Breast epithelium (tissue), 4 donors: ENCODE data around the gene PCDHA6. TPM values are rescaled to one million over a fixed set of nuclear protein-coding genes. Genes with fewer than 3 reads are reported as not detected.

ENCODE experiments used
- DNase-seq, 2 donors: peaks; one replicate each; pipeline ENCODE4 v3.0.0-alpha.2; 2019; ENCODE audit warnings: low spot score in 2 of 2
- H3K27ac ChIP-seq, 2 donors: fragments of 200-600 bp; sonication (generic) in 1 of 2; one replicate each; pipeline ENCODE4 v1.5.1; 2016 to 2019; ENCODE audit warnings: mild to moderate bottlenecking in 1 of 2
- H3K27me3 ChIP-seq, 2 donors: fragments of 200-600 bp; sonication (generic) in 1 of 2; one replicate each; pipeline versions ENCODE4 v1.5.1 to v1.6.0; 2017 to 2019; ENCODE audit warnings: control low read depth in 1 of 2, mild to moderate bottlenecking in 1 of 2
- H3K36me3 ChIP-seq: fragments of 200-600 bp; one replicate; pipeline ENCODE4 v1.5.1; 2019
- H3K4me1 ChIP-seq, 2 donors: fragments of 200-600 bp; sonication (generic); one replicate each; pipeline ENCODE4 v1.5.1; 2016 to 2019; ENCODE audit warnings: control low read depth in 1 of 2
- H3K4me3 ChIP-seq, 3 donors: fragments of 200-600 bp; sonication (generic); 1 replicate in 2 of 3; 2 replicates in 1 of 3; pipeline ENCODE4 v1.5.1; 2016 to 2019; ENCODE audit warnings: mild to moderate bottlenecking in 3 of 3, moderate library complexity in 2 of 3
- H3K9me3 ChIP-seq, 2 donors: fragments of 200-600 bp; sonication (generic) in 1 of 2; one replicate each; pipeline ENCODE4 v1.5.1; 2016 to 2019; ENCODE audit warnings: control low read depth in 1 of 2
- CTCF ChIP-seq, 3 donors: fragments of 450-650 bp; IDR thresholded peaks; one replicate each; pipeline ENCODE4 v1.5.1; 2016 to 2017; ENCODE audit warnings: antibody characterized with exemption in 3 of 3, mild to moderate bottlenecking in 3 of 3, moderate library complexity in 3 of 3
- POLR2A ChIP-seq: fragments of 450-650 bp; IDR thresholded peaks from one replicate; pipeline ENCODE4 v1.6.1; 2016; ENCODE audit warnings: antibody characterized with exemption, mild to moderate bottlenecking, moderate library complexity
- POLR2AphosphoS5 ChIP-seq, 3 donors: sonication (generic); formaldehyde crosslinking; IDR thresholded peaks; one replicate each; pipeline ENCODE4 v1.6.1; 2017; ENCODE audit warnings: antibody characterized with exemption in 3 of 3
- intact Hi-C: fragments of 100-400 bp; cut with DNase I; formaldehyde crosslinking; loops from one replicate; pipeline ENCODE4 v1.15.1; 2023; ENCODE audit warnings: low total_unique reads
- total RNA-seq, 3 donors: library from RNA; depleted of rRNA; stranded (reverse); fragments of >200 nt; gene quantifications; one replicate each; pipeline ENCODE4 v1.1.0, GENCODE V29; 2016

PCDHA6 gene
- total RNA-seq, 3 donors from 2014 or later: 0.96 to 4.2 (median 2.6) TPM

DNA sequence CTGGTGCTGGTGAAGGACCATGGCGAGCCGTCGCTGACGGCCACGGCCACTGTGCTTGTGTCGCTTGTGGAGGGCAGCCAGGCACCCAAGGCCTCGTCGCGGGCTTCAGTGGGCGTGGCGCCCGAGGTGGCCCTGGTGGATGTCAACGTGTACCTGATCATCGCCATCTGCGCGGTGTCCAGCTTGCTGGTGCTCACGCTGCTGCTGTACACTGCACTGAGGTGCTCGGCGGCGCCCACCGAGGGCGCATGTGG is 30.2 kb downstream of the PCDHA6 start:
- DNase-seq: no peak
- Histone ChIP-seq H3K27ac (no peak overlapping the region), H3K4me3 (no peak overlapping the region), H3K27me3 (peaks cover 0 to 3% of the 10 kb centered on the region in 2 donors), H3K4me1 (no peaks in the 10 kb centered on the region), H3K9me3 (peaks cover 45 to 67% of the 10 kb centered on the region in 2 donors), H3K36me3 (no peaks in the 10 kb centered on the region)
- TF ChIP-seq CTCF (IDR thresholded peaks at IDR 0.05) (no peak), POLR2AphosphoS5 (IDR thresholded peaks at IDR 0.05) (no peak), POLR2A (no peak)
- intact Hi-C loops: no loop called here

DNA sequence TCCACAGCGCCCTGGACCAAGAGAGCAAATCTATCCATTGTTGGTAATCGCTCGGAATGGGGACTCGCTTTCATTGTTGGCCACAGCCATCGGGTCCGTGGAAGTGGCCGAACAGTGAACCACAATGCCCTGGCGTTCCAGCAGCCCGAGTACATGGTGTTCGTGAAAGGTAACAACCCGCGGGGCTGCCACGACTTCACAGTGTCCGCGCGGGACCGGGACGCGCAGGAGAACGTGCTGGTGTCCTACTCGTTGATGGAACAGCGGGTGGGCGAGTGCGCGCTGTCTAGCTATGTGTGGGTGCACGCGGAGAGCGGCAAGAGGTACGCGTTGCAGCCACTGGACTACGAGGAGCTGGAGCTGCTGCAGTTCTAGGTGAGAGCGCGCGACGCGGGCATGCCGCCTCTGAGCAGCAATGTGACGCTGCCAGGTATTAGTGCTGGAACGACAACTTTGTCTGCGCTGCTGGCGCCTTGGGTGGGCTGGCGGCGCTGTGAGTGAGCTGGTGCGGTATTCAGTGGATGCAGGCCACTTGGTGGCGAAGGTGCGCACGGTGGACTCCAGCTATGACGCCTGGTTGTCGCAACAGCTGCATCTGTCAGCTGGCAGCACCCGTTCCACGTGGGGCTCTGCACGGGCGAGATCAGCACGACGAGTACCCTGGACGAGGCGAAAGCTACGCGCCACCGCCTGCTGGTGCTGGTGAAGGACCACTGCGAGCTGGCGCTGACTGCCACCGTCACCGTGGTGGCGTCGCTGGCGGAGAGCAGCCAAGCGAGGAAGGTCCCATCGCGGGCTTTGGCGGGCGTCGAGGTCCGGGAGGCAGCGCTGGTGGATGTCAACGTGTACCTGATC is 34.9 kb downstream of the PCDHA6 start:
- no peak for DNase-seq
- Histone ChIP-seq H3K27ac (no peak overlapping the region), H3K9me3 (peaks cover 27 to 57% of the 10 kb centered on the region in 2 donors), H3K27me3 (peaks cover 0 to 3% of the 10 kb centered on the region in 2 donors), H3K4me1 (no peaks in the 10 kb centered on the region), H3K36me3 (no peaks in the 10 kb centered on the region), H3K4me3 (no peak overlapping the region)
- intact Hi-C loops: no loop called here
- TF ChIP-seq POLR2A (no peak), POLR2AphosphoS5 (IDR thresholded peaks at IDR 0.05) (no peak), CTCF (IDR thresholded peaks at IDR 0.05) (no peak)

GRCh38 chr5:140868721-140869554 is 41.2 kb downstream of the PCDHA6 start, which contains the start of gene PCDHA11:
PCDHA11 (plus strand) TSS chr5:140868957; CDS start chr5:140869104, 147 bp downstream.
- Histone ChIP-seq H3K4me3 (peak within 1 kb of the TSS in 2 of 3 donors; percentile 27 to 42), H3K36me3 (no peaks in the 10 kb centered on the region), H3K27ac (no peak within 1 kb of the TSS), H3K4me1 (no peaks in the 10 kb centered on the region), H3K27me3 (no peaks in the 10 kb centered on the region), H3K9me3 (peaks cover 25 to 61% of the 10 kb centered on the region in 2 donors)
- no peak for DNase-seq
- intact Hi-C loops: no loop called here
- TF ChIP-seq POLR2AphosphoS5 (IDR thresholded peaks at IDR 0.05) (no peak), CTCF (IDR thresholded peaks at IDR 0.05) (peak in 1 of 3 donors; percentile 15)

DNA sequence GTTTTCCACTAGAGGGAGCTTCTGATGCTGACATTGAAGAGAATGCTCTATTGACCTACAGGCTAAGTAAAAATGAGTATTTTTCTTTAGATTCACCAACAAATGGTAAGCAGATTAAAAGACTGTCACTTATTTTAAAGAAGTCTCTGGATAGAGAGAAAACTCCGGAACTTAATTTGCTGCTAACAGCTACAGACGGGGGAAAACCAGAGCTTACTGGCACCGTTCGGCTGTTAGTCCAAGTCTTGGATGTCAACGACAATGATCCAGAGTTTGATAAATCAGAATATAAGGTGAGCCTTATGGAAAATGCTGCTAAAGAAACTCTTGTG is 41.8 kb downstream of the PCDHA6 start:
- intact Hi-C loops: no loop called here
- no peak overlapping the region for H3K27ac ChIP-seq
- H3K27me3 ChIP-seq: no peaks in the 10 kb centered on the region
- peak overlapping the region in 2 of 3 donors; percentile 27 to 42 for H3K4me3 ChIP-seq
- no peaks in the 10 kb centered on the region for H3K36me3 ChIP-seq
- H3K9me3 ChIP-seq: peaks cover 25 to 56% of the 10 kb centered on the region in 2 donors
- no peak for TF ChIP-seq POLR2AphosphoS5 (IDR thresholded peaks at IDR 0.05)
- TF ChIP-seq CTCF (IDR thresholded peaks at IDR 0.05): no peak
- no peak for DNase-seq
- H3K4me1 ChIP-seq: no peaks in the 10 kb centered on the region
